ENCODE data around the gene ZNF423.

ZNF423 gene

GRCh38 chr16:49552313-49552928 lies 303.5 kb downstream of the ZNF423 start:
- no peak for DNase-seq (ENCODE audit: low spot score)

GRCh38 chr16:49550666-49551065 lies 305.2 kb downstream of the ZNF423 start:
- DNase-seq (ENCODE audit: low spot score): no peak

DNA sequence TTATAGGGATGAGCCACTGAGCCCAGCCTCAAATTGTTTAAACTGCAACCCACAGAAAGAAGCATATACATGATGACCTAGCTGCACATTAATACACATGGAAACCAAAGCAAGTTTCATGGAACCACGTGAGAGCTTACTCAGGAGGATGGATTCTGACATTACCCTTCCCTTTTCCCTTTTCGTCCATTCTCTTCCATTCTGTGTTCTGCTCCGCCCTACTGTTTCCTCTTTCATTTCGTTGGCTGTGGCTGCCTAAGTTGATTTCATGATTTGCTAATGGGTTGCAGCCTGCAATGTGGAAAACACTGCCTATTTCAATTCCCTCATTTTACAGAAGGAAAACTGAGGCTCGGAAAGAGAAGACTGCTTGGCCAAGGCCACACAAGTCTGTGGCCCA lies 305.8 kb downstream of the ZNF423 start:
- DNase-seq (ENCODE audit: low spot score): no peak

- no peak for DNase-seq (ENCODE audit: low spot score)
Measured at GRCh38 chr16:49548325-49548970, 307.5 kb downstream of the ZNF423 start.

- DNase-seq (ENCODE audit: low spot score): no peak
Measured at GRCh38 chr16:49547448-49547847, 308.5 kb downstream of the ZNF423 start.

GRCh38 chr16:49546735-49547134 lies 309.2 kb downstream of the ZNF423 start:
- no peak for DNase-seq (ENCODE audit: low spot score)

- no peak for DNase-seq (ENCODE audit: low spot score)
Measured at GRCh38 chr16:49545741-49546448, 310.0 kb downstream of the ZNF423 start.

- DNase-seq (ENCODE audit: low spot score): no peak
Measured at GRCh38 chr16:49545243-49545642, 310.7 kb downstream of the ZNF423 start.

DNA sequence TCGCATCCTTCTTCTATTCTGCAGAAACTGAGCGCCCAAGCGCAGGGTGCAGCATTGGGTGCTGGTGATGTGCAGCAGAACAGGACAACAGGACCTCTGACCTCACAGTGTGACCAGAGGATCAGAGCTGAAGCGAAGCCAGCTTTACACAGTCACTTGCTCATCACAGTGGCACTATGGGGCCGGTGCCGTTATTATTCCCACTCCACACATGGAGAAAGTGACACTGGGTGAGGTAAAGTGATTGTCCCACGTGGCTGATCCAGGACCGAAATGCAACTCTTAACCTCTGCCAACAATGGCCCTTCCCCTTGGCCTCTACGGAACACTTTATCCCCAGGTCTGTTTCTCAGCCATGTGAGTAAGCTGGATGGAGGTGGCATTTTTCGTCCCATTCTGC lies 311.1 kb downstream of the ZNF423 start:
- no peak for DNase-seq (ENCODE audit: low spot score)

GRCh38 chr16:49543631-49543946 lies 312.3 kb downstream of the ZNF423 start:
- DNase-seq (ENCODE audit: low spot score): no peak

DNA sequence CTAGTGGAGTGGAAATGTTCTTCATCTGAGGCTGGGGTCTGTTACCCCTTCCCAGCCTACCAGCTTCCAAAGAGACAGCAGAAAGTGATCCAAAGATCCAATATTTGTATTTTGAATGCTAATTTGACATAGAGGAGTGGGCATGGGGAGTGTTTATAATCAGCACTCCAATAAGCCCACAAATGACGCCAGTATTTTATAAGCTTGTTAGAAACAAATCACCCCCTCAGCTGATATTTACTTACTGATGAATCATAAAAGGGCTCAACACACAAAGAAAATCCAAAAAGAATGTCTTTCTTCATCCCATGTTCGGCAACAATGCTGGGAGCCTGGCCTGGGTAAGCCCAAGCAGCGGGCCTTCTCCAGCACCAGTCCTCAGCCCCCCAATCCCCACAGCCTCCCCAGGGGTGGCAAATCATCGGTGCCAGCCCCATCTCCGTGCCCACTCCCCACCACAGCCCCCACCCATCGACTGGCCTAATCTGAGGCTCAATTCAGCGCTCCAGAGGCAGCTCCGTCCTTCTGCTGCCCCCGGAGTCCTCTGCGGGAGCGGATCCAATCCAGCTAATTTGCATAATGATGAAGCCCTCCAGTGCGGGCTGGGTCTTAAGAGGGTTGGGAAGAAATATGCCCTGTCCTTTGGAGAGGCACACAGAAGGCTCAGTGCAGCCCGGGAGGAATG lies 312.8 kb downstream of the ZNF423 start:
- DNase-seq (ENCODE audit: low spot score): no peak

DNA sequence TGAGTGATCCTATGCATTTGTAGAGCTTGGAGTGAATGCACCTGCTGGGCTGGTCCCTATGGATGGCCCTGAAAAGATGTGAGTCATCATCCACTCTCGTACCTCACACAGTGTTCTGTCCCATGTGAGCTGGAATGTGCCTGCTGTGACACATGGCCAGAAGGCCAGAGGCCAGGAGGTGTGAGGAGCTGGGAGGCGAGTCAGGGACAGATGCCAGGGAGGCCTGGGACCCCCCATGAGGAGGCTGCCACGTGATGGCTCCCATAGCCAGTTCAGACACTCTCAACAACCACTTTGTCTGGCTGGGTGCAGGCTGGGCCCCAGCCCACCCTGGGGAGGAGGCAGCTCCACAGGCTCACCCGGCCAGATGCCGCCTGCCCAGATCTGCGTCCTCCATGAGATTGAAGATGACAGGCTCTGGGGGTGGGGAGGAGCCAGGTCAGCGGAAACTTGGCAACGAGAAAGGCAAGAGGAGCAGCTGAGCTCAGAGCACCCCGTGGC lies 313.5 kb downstream of the ZNF423 start:
- no peak for DNase-seq (ENCODE audit: low spot score)

DNA sequence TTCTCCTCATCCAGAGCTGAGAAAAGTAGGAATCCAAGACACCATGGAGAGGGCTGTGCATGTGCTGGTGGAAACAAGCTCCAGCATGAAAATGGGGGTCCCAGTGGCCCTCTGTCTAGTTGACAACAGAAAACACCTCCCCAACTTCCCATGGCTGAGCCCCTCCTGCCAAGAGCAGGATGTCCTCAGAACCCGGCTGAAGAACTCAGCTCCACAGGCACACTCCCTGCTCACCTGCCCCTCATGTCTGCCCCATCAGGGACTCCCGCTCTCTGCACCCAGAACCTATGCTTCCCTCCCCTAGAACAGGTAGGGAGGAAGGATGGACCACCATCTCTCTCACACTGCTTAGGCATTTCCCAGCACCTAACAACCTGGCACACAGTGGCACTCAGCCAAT lies 315.1 kb downstream of the ZNF423 start:
- no peak for DNase-seq (ENCODE audit: low spot score)

- no peak for DNase-seq (ENCODE audit: low spot score)
Measured at GRCh38 chr16:49539758-49540157, 316.2 kb downstream of the ZNF423 start.

GRCh38 chr16:49537924-49538459 lies 317.9 kb downstream of the ZNF423 start:
- no peak for DNase-seq (ENCODE audit: low spot score)

DNA sequence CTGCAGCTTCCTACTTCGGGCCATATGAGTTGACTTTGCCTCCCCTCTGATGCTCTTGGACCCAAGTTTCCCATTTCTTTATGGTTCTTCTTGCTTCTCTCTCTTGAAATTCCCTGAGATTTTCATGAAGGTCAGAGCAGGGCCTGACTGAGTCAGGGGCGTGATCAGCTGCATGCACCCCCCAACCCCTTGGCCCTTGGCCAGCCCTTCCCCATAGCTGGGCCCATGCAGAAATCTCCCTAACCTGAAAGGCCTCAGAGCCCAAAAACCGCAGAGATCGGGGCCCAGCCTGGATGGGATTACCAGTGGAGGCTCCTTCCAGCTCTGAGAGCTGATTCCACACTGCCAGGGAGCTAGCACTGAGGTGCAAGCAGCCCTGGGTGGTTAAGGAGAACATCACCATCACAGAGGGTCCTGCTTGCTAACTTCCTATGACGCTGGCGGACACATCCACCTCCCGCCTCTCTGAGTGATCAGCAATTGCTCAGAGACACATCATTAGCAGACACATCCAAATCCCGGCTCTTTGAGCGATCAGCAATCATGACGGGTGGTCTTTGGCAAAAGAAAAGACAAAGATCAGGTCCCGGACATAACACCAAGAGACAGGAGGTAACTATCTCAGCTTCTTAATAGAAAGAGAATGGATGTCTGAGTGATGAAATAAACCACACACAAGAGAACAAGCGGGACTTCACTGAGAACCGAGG lies 320.9 kb downstream of the ZNF423 start:
- DNase-seq (ENCODE audit: low spot score): no peak

DNA sequence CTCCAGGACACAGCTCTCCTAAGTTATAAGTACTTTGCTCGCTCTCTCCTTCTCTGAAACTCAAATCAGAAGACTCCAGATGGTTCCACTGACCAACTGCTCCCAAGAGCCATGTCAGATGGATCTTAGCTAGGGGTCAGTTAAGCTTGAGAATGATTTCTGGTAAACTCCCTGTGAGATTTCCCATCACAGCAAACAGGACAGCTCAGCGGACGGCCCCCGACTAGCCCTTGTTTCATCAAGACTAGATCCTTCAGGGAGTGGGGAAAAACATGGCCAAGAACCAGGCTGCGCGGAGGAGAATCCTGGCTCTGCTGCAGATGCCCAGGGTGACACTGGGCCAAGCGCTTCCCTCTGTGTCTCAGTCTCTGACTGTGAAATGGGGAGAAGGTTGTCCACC lies 322.5 kb downstream of the ZNF423 start:
- no peak for DNase-seq (ENCODE audit: low spot score)

- DNase-seq (ENCODE audit: low spot score): no peak
Measured at GRCh38 chr16:49532873-49533272, 323.0 kb downstream of the ZNF423 start.

GRCh38 chr16:49531931-49532840 lies 323.7 kb downstream of the ZNF423 start:
- no peak for DNase-seq (ENCODE audit: low spot score)

DNA sequence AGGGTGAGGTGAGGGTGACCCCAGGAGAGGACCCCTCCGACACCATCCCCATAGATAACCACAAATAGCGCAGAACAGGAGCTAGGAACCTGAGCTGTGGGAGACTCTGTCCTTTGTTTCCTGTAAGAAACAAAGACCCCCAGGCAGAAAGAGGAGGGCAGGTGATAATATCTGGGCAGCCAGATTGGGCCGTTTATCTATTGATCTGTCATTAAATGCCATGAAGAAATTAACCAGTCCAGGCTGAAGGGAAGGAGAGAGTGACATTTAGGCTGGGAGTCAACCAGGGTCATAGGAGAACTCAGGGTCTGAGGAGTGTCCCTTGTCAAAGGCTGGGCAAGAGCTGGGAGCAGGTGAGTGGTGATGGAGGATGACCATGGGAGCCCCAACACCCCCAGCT lies 324.5 kb downstream of the ZNF423 start:
- no peak for DNase-seq (ENCODE audit: low spot score)

DNA sequence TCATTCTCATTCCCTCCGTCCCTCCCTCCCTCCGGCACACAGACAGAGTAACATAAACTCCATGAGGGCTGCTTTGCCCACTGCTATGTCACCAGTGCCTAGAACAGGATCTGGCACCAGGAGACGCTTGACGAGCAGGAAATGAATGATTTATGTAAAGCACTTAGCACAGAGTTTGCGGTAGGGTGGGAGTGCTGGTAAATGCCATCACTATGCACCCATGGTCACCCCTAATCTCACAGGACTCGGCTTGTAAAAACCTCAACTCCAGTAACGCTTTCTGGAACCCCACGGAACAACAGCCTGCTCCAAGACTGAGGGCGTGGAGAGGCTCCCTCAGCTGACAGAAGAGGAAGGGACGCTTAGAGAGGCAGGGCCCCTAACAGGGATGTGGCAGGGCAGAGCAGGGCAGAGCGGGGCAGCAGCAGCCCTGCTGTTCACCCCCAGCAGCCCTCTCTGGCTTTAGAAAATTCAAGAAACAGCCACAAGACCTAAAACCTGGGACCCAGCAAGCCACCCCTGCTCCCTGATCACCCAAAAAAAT lies 325.4 kb downstream of the ZNF423 start:
- no peak for DNase-seq (ENCODE audit: low spot score)

Measured in hematopoietic multipotent progenitor cell treated with erythropoietin and hydrocortisone succinate and interleukin-3 and kit ligand, for 17 days (in vitro differentiated cells).